ENCODE measurements around the gene GUCA2A. TPM values are rescaled to one million over a fixed set of nuclear protein-coding genes. Genes with fewer than 3 reads are reported as not detected.

GUCA2A gene
- total and polyA plus RNA-seq, 2 of the 8 experiments (the other 6 are each of a cell fraction or from before 2014, with no cell fraction given): not detected

DNA sequence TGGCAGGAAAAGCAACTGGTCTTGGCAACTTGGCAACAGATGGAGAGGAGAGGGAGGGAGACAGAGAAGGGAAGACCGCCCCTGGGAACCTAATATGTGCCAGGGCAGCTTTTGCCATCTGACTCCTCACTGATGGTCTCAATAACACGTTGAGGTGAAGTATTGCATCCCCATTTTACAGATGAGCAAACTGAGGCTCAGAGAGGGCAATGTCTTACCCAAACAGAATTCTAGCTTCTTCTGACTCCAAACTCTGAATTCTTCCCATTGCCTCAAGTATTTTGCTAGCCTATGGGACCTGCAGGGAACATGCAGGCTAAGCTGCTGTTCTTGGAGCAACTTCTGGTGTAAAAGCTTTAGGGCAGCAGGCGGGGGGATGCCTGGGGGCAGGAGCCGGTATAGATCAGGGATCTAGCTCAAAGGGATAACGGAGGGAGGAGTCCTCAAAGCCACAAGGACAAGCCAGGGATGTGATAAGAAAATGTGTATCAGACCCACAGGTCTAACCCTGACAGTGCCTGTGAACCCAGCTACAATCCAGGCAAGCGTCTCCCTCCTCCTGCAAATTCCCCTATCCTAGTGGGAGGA is 7.2 kb upstream of the GUCA2A start (continued):
- TF ChIP-seq ZNF274 (IDR thresholded peaks at IDR 0.05; ENCODE audit: borderline replicate concordance, extremely low read depth, low read length) (no peak), CHD2 (IDR thresholded peaks at IDR 0.05; ENCODE audit: low read length) (no peak)
- TF ChIP-seq, protein P1, sequence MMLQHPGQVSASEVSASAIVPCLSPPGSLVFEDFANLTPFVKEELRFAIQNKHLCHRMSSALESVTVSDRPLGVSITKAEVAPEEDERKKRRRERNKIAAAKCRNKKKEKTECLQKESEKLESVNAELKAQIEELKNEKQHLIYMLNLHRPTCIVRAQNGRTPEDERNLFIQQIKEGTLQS (IDR thresholded peaks at IDR 0.05; ENCODE audit: insufficient read depth, low read depth, low read length): no peak

Measured in H1 (cell line).